T-helper 2 cell treated with Interferon-gamma antibody and Interleukin-4, amounts not matched to agents 5 μg/mL and 100 μg/mL, for 36 hours (primary cell): ENCODE results near the gene RNF32.

Source experiments
- DNase-seq: peaks from one replicate; pipeline ENCODE4 v3.0.0; 2021; ENCODE audit warnings: low spot score
- H3K27ac Mint-ChIP-seq: one replicate; pipeline ENCODE4 v1.8.0; 2021; ENCODE audit warnings: mild to moderate bottlenecking, mixed read lengths
- H3K27me3 Mint-ChIP-seq: one replicate; pipeline ENCODE4 v1.8.0; 2021; ENCODE audit warnings: low read depth, mixed read lengths
- H3K36me3 Mint-ChIP-seq: one replicate; pipeline ENCODE4 v1.8.0; 2021; ENCODE audit warnings: low read depth, mixed read lengths
- H3K4me1 Mint-ChIP-seq: one replicate; pipeline ENCODE4 v1.8.0; 2021; ENCODE audit warnings: low read depth, mixed read lengths
- H3K4me3 Mint-ChIP-seq: one replicate; pipeline ENCODE4 v1.8.0; 2022; ENCODE audit warnings: mild to moderate bottlenecking, moderate library complexity, mixed read lengths
- H3K9me3 Mint-ChIP-seq: one replicate; pipeline ENCODE4 v1.8.0; 2021; ENCODE audit warnings: mixed read lengths

The RNF32 gene

DNA sequence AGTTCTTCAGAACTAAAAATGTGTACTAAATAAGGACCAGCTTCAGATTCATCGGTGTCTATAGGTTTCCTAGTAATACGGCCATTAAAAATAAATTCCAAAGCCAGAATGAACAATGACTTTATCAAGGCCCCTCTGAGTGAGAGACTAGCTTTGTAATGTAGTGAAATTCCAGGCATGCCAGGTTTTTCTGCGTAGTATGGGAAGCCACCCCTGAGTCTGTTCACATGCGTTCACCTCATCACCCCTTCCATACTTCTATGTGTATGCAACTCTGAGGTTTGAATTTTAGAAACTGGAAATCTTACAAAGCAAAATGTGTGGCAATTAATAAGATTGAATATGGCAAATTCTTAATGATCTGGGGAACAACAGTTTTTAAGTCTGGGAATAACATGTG is 24.5 kb downstream of the RNF32 start:
- H3K9me3 Mint-ChIP-seq: no peaks in the 10 kb centered on the region
- H3K27me3 Mint-ChIP-seq: no peaks in the 10 kb centered on the region
- peaks cover 5% of the 10 kb centered on the region for H3K36me3 Mint-ChIP-seq
- no peak for DNase-seq
- H3K4me3 Mint-ChIP-seq: no peak overlapping the region
- peaks cover 4% of the 10 kb centered on the region for H3K4me1 Mint-ChIP-seq
- H3K27ac Mint-ChIP-seq: no peak overlapping the region

DNA sequence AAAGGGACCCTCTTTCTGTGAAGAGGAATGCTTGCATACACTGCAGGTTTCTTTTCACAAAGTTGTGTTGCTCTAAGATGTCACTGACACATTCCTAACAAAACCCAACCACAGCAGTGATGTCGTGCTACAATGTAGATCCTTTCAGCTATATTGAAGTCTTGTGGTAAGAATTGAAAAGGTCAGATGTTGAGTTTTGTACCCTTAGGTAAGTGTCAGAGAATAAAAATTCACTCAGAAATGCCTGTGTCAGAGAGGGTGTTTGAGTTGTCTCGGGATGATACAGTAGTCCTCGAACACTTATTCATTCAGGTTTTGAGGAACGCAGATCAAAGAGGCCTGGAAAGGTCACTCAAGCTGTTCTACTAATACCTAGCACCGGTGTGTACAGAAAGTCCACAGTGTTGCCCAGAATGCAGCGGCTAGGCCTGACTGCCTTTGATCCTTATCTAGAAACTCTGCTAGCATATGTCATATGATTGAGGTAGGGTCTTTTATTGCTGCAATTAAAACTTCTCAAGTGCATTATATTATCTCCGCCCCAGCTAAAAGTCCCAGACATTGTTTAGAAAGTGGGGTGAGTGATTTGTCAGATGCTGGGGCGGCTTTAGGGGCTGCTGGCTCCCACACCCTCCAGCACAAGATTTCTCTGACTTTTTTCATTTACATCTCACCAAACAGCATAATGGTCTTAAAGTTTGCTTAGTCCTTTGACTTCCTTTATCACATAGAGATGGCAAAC is 26.0 kb downstream of the RNF32 start:
- H3K4me3 Mint-ChIP-seq: no peak overlapping the region
- H3K36me3 Mint-ChIP-seq: peaks cover 5% of the 10 kb centered on the region
- DNase-seq: no peak
- no peaks in the 10 kb centered on the region for H3K27me3 Mint-ChIP-seq
- H3K27ac Mint-ChIP-seq: no peak overlapping the region
- peaks cover 4% of the 10 kb centered on the region for H3K4me1 Mint-ChIP-seq
- H3K9me3 Mint-ChIP-seq: no peaks in the 10 kb centered on the region

DNA sequence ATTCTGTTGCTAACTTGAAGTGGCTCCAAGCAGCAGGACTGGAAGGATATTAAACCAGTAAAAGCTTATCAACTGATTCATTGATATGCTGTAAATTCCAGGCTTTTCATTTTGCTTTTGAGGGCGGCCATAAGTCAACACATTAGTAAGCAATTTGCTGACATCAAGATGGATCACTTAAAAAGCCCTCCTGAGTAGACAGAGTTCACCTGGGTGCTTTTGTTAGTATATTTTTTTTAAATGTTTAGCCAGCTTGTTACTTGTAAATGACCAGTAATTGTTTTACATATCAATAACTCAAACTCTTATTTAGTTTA is 26.5 kb downstream of the RNF32 start:
- no peaks in the 10 kb centered on the region for H3K9me3 Mint-ChIP-seq
- peaks cover 4% of the 10 kb centered on the region for H3K4me1 Mint-ChIP-seq
- DNase-seq: no peak
- H3K27me3 Mint-ChIP-seq: no peaks in the 10 kb centered on the region
- H3K4me3 Mint-ChIP-seq: no peak overlapping the region
- peaks cover 5% of the 10 kb centered on the region for H3K36me3 Mint-ChIP-seq
- no peak overlapping the region for H3K27ac Mint-ChIP-seq

DNA sequence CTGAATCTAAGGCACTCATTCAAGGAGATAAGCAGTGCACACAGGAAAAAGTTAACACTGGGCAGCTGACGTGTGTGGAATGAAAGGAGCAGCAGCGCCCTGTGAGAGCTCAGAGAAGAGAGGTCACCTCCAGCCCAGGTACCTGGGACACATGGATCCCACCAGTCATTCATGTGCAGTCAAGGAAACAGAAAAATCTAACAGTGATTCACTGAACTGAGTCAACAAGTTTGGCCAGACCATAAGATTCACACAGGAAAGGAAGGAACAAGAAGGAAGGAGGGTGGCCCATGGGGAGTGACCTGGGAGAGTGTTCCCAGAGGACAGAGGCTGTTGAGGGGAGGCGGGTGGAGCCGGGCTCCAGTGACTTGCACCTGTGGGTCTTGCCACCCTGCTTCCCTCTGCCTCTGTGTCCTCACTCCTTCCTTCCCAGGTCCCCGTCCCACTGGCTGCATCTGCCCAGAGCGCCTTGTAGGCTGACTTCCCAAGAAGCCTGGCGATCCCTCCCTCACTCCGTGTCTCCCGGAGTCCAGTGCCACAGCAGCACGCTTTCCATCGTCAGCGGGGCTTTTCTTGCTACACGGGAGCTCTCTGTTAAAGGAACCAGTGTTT is 27.7 kb downstream of the RNF32 start:
- Mint-ChIP-seq H3K36me3 (peaks cover 5% of the 10 kb centered on the region), H3K4me1 (peaks cover 4% of the 10 kb centered on the region), H3K27me3 (no peaks in the 10 kb centered on the region), H3K4me3 (no peak overlapping the region), H3K27ac (no peak overlapping the region), H3K9me3 (no peaks in the 10 kb centered on the region)
- no peak for DNase-seq

DNA sequence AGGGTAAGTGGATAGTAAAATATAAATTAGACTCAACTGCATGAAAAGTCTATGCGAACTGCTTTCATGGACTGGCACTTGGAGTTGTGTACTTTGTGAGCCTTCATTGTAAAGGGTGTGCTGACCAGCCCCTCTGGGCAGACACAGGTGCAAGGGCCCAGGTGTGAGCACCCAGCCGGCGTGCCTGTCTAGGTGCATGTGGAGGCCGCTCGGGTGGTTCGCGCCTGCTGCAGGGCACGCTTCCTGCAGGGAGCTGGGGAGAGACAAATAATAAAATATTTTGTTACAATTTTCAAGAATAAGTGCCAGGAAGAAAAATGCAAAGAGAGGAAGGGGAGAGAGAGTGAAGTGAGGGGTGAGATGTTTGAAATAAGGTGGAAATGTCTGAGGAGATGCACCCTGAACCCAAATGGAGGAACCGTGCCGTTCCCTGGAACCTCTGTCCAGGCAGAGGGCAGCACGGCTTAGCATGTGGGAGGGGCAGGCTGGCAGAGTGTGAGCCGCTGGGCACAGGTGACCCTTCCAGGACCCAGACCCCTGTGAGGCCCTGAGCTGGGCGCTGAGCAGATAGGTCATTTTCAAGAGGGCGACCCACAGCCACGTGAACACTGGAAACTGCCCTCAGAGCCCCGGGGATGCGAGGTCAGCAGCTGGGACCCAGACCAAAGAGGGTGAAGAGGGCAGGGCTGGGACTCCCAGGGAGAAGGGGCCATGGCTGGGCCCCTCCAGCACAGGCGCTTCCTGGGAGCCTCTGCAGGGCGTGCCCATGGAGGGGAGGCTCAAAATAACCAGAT is 28.7 kb downstream of the RNF32 start:
- H3K4me1 Mint-ChIP-seq: peaks cover 4% of the 10 kb centered on the region
- no peak overlapping the region for H3K4me3 Mint-ChIP-seq
- no peaks in the 10 kb centered on the region for H3K27me3 Mint-ChIP-seq
- no peaks in the 10 kb centered on the region for H3K9me3 Mint-ChIP-seq
- no peak for DNase-seq
- H3K36me3 Mint-ChIP-seq: peaks cover 3% of the 10 kb centered on the region
- no peak overlapping the region for H3K27ac Mint-ChIP-seq

DNA sequence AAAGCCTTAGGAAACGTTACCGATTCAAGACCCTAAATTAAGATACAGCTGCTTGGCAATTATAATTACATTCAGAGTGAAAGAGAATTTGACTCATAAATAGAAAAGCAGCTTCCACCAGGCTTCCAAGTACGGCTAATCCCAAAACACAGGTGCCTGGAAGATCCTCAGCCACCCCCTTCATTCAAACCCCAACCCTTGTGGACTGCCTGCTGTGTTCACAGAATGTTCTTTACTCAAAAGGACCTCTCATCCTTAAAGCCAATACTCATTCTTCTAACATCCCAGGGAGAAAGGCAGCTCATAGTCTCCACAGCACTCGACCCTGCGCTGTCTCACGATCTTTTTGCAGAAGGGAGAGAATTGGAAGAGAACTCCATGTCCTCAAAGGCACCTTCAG is 32.9 kb downstream of the RNF32 start:
- peaks cover 2% of the 10 kb centered on the region for H3K4me1 Mint-ChIP-seq
- H3K36me3 Mint-ChIP-seq: peaks cover 18% of the 10 kb centered on the region
- H3K27me3 Mint-ChIP-seq: no peaks in the 10 kb centered on the region
- H3K9me3 Mint-ChIP-seq: no peaks in the 10 kb centered on the region
- H3K4me3 Mint-ChIP-seq: no peak overlapping the region
- no peak for DNase-seq
- H3K27ac Mint-ChIP-seq: no peak overlapping the region

DNA sequence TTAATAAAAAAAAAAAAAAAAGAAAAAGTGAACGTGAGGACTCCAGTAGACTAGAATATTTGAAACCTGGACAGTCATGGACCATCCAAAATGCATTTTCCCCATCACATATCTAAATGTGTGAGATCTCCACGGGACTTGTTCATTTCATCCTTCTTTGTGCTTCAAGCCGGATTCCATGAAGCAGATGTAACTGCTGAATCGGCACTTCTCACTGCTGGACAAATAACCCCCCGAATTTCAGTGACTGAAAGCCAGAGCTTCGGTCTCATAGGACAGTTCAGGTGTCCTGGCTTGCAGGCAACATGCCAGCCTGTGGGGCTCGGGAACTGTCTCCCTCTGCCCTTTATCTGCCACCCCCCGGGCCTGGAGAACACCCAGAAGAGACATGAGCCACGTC is 33.3 kb downstream of the RNF32 start:
- Mint-ChIP-seq H3K9me3 (no peaks in the 10 kb centered on the region), H3K27me3 (no peaks in the 10 kb centered on the region), H3K36me3 (peaks cover 20% of the 10 kb centered on the region), H3K27ac (no peak overlapping the region), H3K4me3 (no peak overlapping the region), H3K4me1 (peaks cover 2% of the 10 kb centered on the region)
- no peak for DNase-seq

DNA sequence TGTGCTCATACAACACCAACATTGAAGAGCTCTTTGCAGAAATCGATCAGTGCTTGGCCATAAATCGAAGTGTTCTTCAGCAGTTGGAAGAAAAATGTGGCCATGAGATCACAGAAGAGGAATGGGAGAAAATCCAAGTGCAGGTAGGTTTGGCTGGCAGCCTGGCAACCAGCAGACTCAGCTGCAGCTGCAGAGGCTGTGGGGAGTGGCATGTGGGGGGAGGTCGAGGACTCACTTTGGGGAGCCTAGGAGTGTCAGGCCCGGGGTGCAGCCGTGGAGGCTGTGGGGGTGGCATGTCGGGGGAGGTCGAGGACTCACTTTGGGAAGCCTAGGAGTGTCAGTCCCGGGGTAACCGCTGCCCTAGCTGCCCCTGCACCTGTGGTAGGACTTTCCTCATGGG is 35.1 kb downstream of the RNF32 start:
- H3K4me1 Mint-ChIP-seq: peaks cover 7% of the 10 kb centered on the region
- H3K9me3 Mint-ChIP-seq: no peaks in the 10 kb centered on the region
- no peaks in the 10 kb centered on the region for H3K27me3 Mint-ChIP-seq
- H3K27ac Mint-ChIP-seq: no peak overlapping the region
- no peak overlapping the region for H3K4me3 Mint-ChIP-seq
- no peak for DNase-seq
- peaks cover 17% of the 10 kb centered on the region for H3K36me3 Mint-ChIP-seq

DNA sequence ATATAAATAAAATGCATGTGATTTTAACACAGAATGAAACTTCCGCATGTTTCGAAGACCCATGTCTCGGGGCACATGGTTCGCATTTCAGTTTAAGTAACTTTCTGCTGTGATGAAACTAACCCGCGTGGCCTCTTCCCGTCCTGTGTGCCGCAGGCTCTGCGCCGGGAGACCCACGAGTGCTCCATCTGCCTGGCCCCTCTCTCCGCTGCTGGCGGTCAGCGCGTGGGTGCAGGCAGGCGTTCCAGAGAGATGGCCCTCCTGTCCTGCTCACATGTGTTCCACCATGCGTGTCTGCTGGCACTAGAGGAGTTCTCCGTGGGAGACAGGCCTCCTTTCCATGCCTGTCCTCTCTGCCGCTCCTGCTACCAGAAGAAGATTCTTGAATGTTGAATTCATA is 35.7 kb downstream of the RNF32 start:
- H3K4me3 Mint-ChIP-seq: no peak overlapping the region
- no peak overlapping the region for H3K27ac Mint-ChIP-seq
- DNase-seq: no peak
- peaks cover 17% of the 10 kb centered on the region for H3K36me3 Mint-ChIP-seq
- H3K9me3 Mint-ChIP-seq: no peaks in the 10 kb centered on the region
- H3K27me3 Mint-ChIP-seq: no peaks in the 10 kb centered on the region
- H3K4me1 Mint-ChIP-seq: peaks cover 8% of the 10 kb centered on the region

DNA sequence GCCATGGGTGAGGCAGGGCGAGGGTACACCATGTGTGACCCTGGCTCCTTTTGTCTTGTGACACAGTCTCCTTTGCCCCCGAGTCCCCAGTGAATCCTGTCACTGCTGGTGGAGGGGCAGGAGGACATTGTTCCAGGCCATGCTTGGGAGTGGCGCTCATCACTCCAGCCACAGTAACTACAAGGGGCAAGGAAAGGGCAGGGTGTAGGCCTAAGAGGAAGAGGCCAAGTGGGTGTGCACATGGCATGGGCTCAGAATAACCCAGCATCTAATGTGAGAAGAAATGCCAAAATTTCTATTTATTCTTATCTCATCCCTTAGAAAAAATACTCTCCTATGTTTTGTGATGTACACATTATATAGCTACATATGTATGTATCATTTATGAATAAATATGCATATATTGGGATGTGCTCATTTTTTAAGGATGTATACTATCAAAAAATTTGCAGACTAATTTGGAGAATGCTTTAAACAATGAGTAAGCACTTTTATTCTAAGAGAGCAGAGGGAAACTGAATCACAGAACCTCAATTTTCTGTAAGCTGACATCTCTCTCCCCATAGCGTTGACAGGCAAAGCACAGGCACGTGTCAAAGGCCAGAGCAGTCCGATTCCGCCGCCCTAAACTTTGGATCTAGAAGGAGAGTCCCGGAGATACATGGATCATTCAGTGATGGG is 36.9 kb downstream of the RNF32 start:
- Mint-ChIP-seq H3K27ac (no peak overlapping the region), H3K27me3 (no peaks in the 10 kb centered on the region), H3K4me1 (peaks cover 8% of the 10 kb centered on the region), H3K4me3 (no peak overlapping the region), H3K36me3 (peaks cover 22% of the 10 kb centered on the region), H3K9me3 (no peaks in the 10 kb centered on the region)
- no peak for DNase-seq

DNA sequence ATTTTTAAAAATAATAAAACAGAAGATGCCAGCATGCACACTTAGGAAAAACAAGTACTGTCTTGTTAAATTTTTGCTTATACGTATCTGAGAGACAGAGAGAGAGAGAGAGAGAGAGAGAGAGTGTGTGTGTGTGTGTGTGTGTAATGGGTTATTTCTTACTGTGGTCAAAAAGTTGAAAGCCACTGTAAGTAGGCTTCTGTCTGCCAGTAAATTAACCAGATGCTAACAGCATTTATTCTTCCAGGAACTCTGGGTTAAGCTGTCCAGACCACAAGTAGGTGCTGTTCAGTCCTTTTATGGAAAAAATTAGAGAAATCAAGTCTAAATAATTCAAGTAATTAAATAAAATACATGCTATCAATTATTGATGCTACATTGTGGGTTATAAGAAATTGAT is 39.7 kb downstream of the RNF32 start:
- H3K4me3 Mint-ChIP-seq: no peak overlapping the region
- peaks cover 19% of the 10 kb centered on the region for H3K36me3 Mint-ChIP-seq
- DNase-seq: no peak

DNA sequence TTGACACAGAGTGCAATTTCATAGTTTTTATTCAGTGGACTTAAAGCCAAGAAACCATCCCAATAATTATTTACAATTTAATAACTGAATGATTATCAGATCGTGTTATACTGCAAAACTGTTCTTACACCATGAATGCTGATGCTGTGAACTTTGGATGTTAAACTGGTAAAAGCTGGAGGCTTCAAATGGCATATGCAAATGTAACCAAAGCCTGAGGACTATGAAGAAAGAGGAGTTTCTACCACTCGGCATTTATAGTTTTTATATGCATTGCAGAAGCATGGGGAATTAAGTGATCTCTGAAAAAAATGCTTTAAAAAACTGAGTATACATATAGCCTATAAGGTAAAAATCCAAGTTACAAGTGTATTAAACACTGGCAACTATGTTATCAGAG is 42.4 kb downstream of the RNF32 start:
- Mint-ChIP-seq H3K4me1 (peaks cover 8% of the 10 kb centered on the region), H3K27ac (no peak overlapping the region), H3K4me3 (no peak overlapping the region), H3K27me3 (no peaks in the 10 kb centered on the region), H3K36me3 (peaks cover 9% of the 10 kb centered on the region), H3K9me3 (no peaks in the 10 kb centered on the region)
- no peak for DNase-seq

More for the DNA sequence above, 39.7 kb downstream of the RNF32 start:
- no peaks in the 10 kb centered on the region for H3K9me3 Mint-ChIP-seq
- H3K4me1 Mint-ChIP-seq: peaks cover 8% of the 10 kb centered on the region
- H3K27ac Mint-ChIP-seq: peak overlapping the region; percentile 49
- no peaks in the 10 kb centered on the region for H3K27me3 Mint-ChIP-seq

DNA sequence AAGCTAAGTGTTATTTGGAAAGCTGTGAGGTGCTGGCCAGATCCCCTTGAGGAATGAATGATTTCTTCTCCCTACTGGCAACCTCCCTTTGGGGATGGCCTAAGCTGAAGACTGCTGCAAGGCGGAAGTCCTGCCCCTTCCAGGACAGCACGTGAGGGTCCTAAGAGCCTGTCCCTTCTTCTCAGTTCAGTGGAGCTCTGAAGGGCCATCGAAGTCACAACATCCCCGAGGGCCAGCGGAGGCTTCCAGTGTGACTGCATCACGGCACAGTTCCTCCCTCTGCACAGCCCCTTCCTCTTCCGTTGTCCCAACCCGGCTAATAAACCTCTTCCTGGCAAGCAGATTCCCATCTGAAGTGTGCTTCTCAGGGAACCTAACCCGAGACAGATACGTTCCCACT is 43.7 kb downstream of the RNF32 start:
- H3K27me3 Mint-ChIP-seq: no peaks in the 10 kb centered on the region
- no peak for DNase-seq
- no peak overlapping the region for H3K27ac Mint-ChIP-seq
- no peak overlapping the region for H3K4me3 Mint-ChIP-seq
- H3K9me3 Mint-ChIP-seq: no peaks in the 10 kb centered on the region
- H3K4me1 Mint-ChIP-seq: peaks cover 8% of the 10 kb centered on the region
- peaks cover 7% of the 10 kb centered on the region for H3K36me3 Mint-ChIP-seq

DNA sequence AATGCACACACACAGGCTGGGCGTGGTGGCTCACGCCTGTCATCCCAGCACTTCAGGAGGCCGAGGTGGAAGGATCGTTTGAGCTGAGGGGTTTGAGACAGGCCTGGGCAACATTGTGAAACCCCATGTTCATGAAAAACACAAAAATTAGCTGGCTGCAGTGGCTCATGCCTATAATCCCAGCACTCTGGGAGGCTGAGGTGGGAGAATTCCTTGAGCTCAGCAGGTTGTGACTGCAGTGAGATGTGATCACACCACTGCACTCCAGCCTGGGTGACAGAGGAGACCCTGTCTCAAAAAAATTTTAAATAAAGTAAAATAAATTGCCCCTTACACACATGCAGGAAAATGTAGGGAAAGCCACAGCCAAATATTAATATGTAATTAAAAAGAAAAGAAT is 44.1 kb downstream of the RNF32 start:
- Mint-ChIP-seq H3K4me1 (peaks cover 8% of the 10 kb centered on the region), H3K36me3 (peaks cover 7% of the 10 kb centered on the region), H3K27me3 (no peaks in the 10 kb centered on the region), H3K4me3 (no peak overlapping the region), H3K27ac (no peak overlapping the region), H3K9me3 (no peaks in the 10 kb centered on the region)
- no peak for DNase-seq
